SU-DHL-6 (cell line): ENCODE measurements around the gene TP73.

Experiments used
- EZH2phosphoT487 ChIP-seq: fragments of 200-600 bp; sonication (generic), shearing (Covaris generic); conservative IDR thresholded peaks from 2 replicates; pipeline ENCODE4 v1.6.1; 2018; ENCODE audit warnings: mild to moderate bottlenecking, antibody characterized with exemption, low read length, moderate library complexity, mixed read lengths
- TF ChIP-seq, protein P1 (sequence below): fragments of 200-600 bp; sonication (generic); IDR thresholded peaks from one replicate; pipeline ENCODE4 v1.5.1; 2017; ENCODE audit warnings: antibody characterized with exemption, mild to moderate bottlenecking, low read length, moderate library complexity; ENCODE audit not compliant: insufficient read depth, poor library complexity, severe bottlenecking

DNA sequence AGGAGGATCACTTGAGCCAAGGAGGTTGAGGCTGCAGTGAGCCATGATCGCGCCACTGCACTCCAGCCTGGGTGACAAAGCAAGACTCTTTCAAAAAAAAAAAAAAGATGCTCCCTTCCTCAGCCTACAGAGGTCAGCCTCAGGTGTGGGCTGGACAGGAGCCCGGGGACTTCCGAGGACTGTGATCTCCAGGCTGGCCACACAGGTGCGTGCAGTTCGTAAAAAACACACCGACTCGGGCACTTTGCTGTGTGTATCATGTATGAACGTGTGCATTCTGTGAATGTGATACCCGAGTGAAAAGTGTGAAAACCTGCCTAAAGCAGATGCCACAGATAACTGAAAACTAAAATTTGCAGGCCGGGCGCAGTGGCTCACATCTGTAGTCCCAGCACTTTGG, 91.5 kb downstream of the TP73 start:
- TF ChIP-seq, protein P1, sequence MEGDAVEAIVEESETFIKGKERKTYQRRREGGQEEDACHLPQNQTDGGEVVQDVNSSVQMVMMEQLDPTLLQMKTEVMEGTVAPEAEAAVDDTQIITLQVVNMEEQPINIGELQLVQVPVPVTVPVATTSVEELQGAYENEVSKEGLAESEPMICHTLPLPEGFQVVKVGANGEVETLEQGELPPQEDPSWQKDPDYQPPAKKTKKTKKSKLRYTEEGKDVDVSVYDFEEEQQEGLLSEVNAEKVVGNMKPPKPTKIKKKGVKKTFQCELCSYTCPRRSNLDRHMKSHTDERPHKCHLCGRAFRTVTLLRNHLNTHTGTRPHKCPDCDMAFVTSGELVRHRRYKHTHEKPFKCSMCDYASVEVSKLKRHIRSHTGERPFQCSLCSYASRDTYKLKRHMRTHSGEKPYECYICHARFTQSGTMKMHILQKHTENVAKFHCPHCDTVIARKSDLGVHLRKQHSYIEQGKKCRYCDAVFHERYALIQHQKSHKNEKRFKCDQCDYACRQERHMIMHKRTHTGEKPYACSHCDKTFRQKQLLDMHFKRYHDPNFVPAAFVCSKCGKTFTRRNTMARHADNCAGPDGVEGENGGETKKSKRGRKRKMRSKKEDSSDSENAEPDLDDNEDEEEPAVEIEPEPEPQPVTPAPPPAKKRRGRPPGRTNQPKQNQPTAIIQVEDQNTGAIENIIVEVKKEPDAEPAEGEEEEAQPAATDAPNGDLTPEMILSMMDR, result no peak
- TF ChIP-seq EZH2phosphoT487, result no peak
